Activated T-helper 2 cell treated with anti-CD3 and anti-CD28 coated beads, Interferon-gamma antibody, Interleukin-2, Interleukin-4, amounts not matched to agents 10 μg/mL and 5 μg/mL and 100 μg/mL, durations not matched to agents 14 hours and 24 hours and 36 hours (primary cell): Measurements from ENCODE around the gene ITSN1. TPM values are rescaled to one million over a fixed set of nuclear protein-coding genes. Genes with fewer than 3 reads are reported as not detected.

Experiments
- DNase-seq: peaks from one replicate; pipeline ENCODE4 v3.0.0; 2021; ENCODE audit warnings: low spot score
- H3K27ac Mint-ChIP-seq: one replicate; pipeline ENCODE4 v1.8.0; 2021; ENCODE audit warnings: mixed read lengths
- H3K27me3 Mint-ChIP-seq: one replicate; pipeline ENCODE4 v1.8.0; 2021; ENCODE audit warnings: low read depth, mixed read lengths
- H3K36me3 Mint-ChIP-seq: one replicate; pipeline ENCODE4 v1.8.0; 2021; ENCODE audit warnings: low read depth, mixed read lengths
- H3K4me1 Mint-ChIP-seq: one replicate; pipeline ENCODE4 v1.8.0; 2021; ENCODE audit warnings: low read depth, mixed read lengths
- H3K4me3 Mint-ChIP-seq: one replicate; pipeline ENCODE4 v1.8.0; 2021; ENCODE audit warnings: low read depth, mild to moderate bottlenecking, moderate library complexity, mixed read lengths
- H3K9me3 Mint-ChIP-seq: one replicate; pipeline ENCODE4 v1.8.0; 2021; ENCODE audit warnings: mixed read lengths
- intact Hi-C: fragments of 100-400 bp; cut with micrococcal nuclease; formaldehyde crosslinking; loops from one replicate; pipeline ENCODE4 v1.15.1; 2023
- total RNA-seq: library from RNA; stranded (reverse); gene quantifications from 2 replicates; pipeline ENCODE4 v1.2.3, GENCODE V29; 2022

The ITSN1 gene
- total RNA-seq, 1 donor from 2014 or later = 5.9 TPM

GRCh38 chr21:33884376-33885171 lies 242.3 kb downstream of the ITSN1 start:
- Mint-ChIP-seq H3K27ac (no peak overlapping the region), H3K9me3 (no peaks in the 10 kb centered on the region), H3K4me3 (no peak overlapping the region), H3K4me1 (no peaks in the 10 kb centered on the region), H3K36me3 (no peaks in the 10 kb centered on the region), H3K27me3 (peaks cover 5% of the 10 kb centered on the region)
- no peak for DNase-seq
- intact Hi-C loops = no loop called here

DNA sequence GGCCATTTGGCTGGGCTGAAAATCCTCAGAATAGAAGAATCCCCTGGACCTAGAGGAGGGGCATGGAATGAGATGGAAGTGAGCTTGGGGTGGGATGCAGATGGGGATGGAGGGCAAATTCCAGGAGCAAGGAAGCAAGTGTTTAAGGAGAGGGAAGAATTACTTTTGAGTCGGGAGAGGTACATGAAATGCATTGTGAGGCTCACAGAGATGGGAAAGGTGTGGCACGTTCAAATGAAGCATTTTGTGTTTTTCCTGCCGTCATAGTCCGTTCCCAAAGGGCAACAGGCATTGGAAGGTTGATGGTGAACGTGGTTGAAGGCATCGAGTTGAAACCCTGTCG lies 242.8 kb downstream of the ITSN1 start:
- no peaks in the 10 kb centered on the region for H3K4me1 Mint-ChIP-seq
- no peak overlapping the region for H3K4me3 Mint-ChIP-seq
- no peaks in the 10 kb centered on the region for H3K36me3 Mint-ChIP-seq
- H3K27ac Mint-ChIP-seq = no peak overlapping the region
- DNase-seq = no peak
- intact Hi-C loops = no loop called here
- H3K27me3 Mint-ChIP-seq = peaks cover 6% of the 10 kb centered on the region
- no peaks in the 10 kb centered on the region for H3K9me3 Mint-ChIP-seq

DNA sequence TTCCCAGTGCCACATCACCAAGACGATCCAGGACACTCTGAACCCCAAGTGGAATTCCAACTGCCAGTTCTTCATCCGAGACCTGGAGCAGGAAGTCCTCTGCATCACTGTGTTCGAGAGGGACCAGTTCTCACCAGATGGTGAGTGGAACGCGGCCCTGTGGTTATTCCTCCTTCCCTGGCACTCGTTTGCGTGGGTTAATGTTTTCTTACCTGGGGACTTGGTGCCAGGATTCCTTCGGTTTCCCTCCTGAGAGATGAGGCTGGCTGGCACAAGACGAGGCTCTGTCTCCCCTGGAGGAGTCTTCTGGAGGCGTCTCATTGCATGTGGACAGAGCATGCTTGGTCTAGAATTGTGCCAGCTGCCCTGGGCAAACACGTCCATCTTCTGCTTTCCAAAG lies 244.0 kb downstream of the ITSN1 start:
- Mint-ChIP-seq H3K27me3 (peaks cover 11% of the 10 kb centered on the region), H3K9me3 (no peaks in the 10 kb centered on the region), H3K27ac (no peak overlapping the region), H3K4me1 (no peaks in the 10 kb centered on the region), H3K4me3 (no peak overlapping the region), H3K36me3 (no peaks in the 10 kb centered on the region)
- intact Hi-C loops = no loop called here
- DNase-seq = no peak

DNA sequence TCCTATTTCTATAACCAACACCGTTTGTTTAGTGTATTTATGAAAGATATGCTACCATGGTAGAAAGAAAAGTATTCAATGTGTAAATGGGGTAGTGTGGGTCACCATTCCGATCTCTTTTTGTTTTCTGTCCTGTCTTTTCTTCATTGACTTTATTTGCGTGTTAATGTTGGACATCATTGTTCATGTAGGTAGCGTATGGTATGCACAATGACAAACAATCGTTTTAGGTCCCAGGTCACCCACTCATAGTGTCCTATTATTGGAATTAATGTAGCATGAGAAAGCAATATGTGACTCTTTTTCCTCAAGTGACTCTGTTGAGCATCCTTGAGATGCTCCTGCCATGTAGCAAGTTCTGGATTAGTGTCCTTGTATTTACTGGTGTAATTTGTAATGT lies 247.9 kb downstream of the ITSN1 start:
- Mint-ChIP-seq H3K4me1 (peaks cover 7% of the 10 kb centered on the region), H3K27ac (no peak overlapping the region), H3K36me3 (no peaks in the 10 kb centered on the region), H3K4me3 (no peak overlapping the region), H3K9me3 (no peaks in the 10 kb centered on the region), H3K27me3 (peaks cover 15% of the 10 kb centered on the region)
- intact Hi-C loops = no loop called here
- DNase-seq = no peak

DNA sequence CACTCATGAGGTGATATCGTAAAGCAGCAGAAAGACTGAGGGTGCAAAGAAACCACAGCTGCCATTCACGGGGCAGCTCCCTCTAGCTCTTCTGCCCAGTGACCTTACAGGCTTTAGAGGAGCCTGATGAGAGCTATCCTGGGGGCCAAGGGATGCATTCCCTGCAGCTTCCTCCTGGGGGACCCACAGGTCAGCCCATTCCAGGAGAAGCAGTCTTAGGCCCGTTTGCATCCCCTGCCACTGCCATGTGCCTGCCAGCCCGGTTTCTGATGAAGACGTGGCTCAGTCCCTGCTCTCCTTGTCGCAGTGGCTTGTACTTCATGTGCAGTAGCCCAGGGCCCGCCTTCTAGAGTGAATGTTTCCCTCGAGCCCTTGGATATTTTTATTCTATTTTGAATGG lies 250.6 kb downstream of the ITSN1 start:
- Mint-ChIP-seq H3K27ac (no peak overlapping the region), H3K9me3 (no peaks in the 10 kb centered on the region), H3K4me3 (no peak overlapping the region), H3K4me1 (peaks cover 12% of the 10 kb centered on the region), H3K36me3 (no peaks in the 10 kb centered on the region), H3K27me3 (peaks cover 18% of the 10 kb centered on the region)
- DNase-seq = no peak
- intact Hi-C loops = no loop called here

DNA sequence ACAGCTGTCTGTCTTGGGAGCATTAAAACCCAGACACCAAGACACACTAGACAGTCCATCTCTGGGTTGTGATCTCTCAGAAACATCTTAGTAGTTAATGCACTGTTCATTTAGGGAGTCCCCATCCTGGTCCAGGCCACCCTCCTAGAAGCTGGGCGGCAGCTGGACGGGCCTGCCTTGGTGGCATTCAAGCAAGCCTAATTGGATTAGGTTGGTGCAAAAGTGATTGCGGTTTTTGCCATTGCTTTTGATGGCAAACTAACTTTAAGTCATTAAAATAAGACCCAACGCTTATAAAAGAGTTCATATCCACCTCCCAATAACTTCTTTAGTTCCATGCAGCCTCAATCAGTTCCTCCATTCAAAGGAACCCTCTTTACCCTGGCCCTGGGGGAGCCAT lies 251.6 kb downstream of the ITSN1 start:
- Mint-ChIP-seq H3K4me1 (peaks cover 12% of the 10 kb centered on the region), H3K27ac (no peak overlapping the region), H3K36me3 (no peaks in the 10 kb centered on the region), H3K27me3 (peaks cover 18% of the 10 kb centered on the region), H3K4me3 (no peak overlapping the region), H3K9me3 (no peaks in the 10 kb centered on the region)
- DNase-seq = no peak
- intact Hi-C loops = no loop called here

- Mint-ChIP-seq H3K4me3 (peak overlapping the region; percentile 51), H3K27me3 (peaks cover 18% of the 10 kb centered on the region), H3K36me3 (peaks cover 3% of the 10 kb centered on the region), H3K9me3 (no peaks in the 10 kb centered on the region), H3K4me1 (peaks cover 13% of the 10 kb centered on the region), H3K27ac (no peak overlapping the region)
- DNase-seq = peak; percentile 39
- intact Hi-C loops = no loop called here
Observed at GRCh38 chr21:33894736-33895288, 252.5 kb downstream of the ITSN1 start.

DNA sequence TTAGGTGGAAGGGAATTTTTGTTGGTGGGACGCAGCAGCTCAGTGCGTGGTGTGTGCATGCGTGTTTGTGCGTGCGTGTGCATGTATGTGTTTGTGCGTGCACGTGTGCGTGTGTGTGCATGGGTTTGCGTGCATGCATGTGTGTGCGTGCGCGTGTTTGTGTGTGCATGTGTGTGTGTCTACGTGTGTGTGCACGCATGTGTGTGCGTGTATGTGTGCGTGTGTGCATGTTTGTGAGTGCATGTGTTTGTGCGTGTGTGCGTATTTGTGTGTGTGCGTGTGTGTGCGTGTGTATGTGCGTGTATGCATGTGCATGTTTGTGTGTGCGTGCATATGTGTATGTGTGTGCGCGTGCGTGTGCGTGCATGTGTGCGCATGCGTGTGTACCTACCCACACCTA lies 253.1 kb downstream of the ITSN1 start:
- Mint-ChIP-seq H3K4me3 (no peak overlapping the region), H3K27me3 (peaks cover 15% of the 10 kb centered on the region), H3K36me3 (peaks cover 8% of the 10 kb centered on the region), H3K9me3 (no peaks in the 10 kb centered on the region), H3K27ac (no peak overlapping the region), H3K4me1 (peaks cover 13% of the 10 kb centered on the region)
- no peak for DNase-seq
- intact Hi-C loops = no loop called here

GRCh38 chr21:33896691-33897090 lies 254.4 kb downstream of the ITSN1 start:
- Mint-ChIP-seq H3K9me3 (no peaks in the 10 kb centered on the region), H3K4me3 (no peak overlapping the region), H3K4me1 (peaks cover 19% of the 10 kb centered on the region), H3K36me3 (peaks cover 14% of the 10 kb centered on the region), H3K27me3 (peaks cover 12% of the 10 kb centered on the region), H3K27ac (no peak overlapping the region)
- intact Hi-C loops = no loop called here
- no peak for DNase-seq

DNA sequence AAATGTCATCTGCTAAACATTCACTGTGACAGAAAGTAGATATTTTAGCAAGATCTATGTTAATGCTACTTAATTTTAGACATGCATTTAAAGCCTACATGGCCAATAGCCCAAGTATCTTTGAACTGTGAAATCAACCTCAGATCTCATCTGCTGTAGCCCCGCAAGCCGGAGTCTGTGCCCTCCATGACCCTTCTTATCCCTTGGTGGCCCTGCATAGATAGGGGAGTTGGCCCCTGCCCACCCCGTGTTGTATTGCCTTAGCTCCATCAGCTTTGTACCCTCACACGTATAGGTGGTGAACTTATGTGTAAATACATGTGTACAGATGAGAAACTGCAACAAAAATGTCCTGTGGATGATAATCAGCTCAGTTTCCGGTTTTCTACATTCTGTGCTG lies 254.8 kb downstream of the ITSN1 start:
- H3K4me1 Mint-ChIP-seq = peaks cover 21% of the 10 kb centered on the region
- intact Hi-C loops = no loop called here
- H3K27me3 Mint-ChIP-seq = peaks cover 12% of the 10 kb centered on the region
- H3K27ac Mint-ChIP-seq = no peak overlapping the region
- no peak for DNase-seq
- H3K4me3 Mint-ChIP-seq = no peak overlapping the region
- H3K36me3 Mint-ChIP-seq = peaks cover 18% of the 10 kb centered on the region
- no peaks in the 10 kb centered on the region for H3K9me3 Mint-ChIP-seq

DNA sequence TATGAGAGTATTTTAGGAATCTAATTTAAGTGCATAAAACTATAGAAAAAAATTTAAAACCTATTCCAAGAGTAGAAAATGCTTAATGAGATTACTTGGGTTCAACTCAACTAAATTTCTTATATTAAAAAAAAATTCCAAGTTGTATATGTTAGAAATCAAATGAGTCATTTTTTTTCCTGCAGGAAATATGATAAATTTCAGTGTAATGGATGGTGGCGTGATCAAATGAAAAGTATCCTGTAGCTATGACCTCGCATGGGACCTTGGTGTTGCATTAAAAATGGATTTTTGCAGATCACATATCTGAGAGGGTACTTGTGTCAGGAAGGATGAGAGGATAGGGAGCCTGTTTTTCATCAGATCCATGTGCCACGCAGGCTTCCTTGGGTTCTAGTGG lies 255.4 kb downstream of the ITSN1 start:
- DNase-seq = no peak
- Mint-ChIP-seq H3K9me3 (no peaks in the 10 kb centered on the region), H3K27ac (no peak overlapping the region), H3K27me3 (peaks cover 12% of the 10 kb centered on the region), H3K4me3 (no peak overlapping the region), H3K36me3 (peaks cover 24% of the 10 kb centered on the region), H3K4me1 (peaks cover 24% of the 10 kb centered on the region)
- intact Hi-C loops = no loop called here

- no peak for DNase-seq
- H3K9me3 Mint-ChIP-seq = no peaks in the 10 kb centered on the region
- H3K36me3 Mint-ChIP-seq = peaks cover 33% of the 10 kb centered on the region
- peaks cover 24% of the 10 kb centered on the region for H3K4me1 Mint-ChIP-seq
- intact Hi-C loops = no loop called here
- H3K27me3 Mint-ChIP-seq = peaks cover 11% of the 10 kb centered on the region
- H3K27ac Mint-ChIP-seq = no peak overlapping the region
- no peak overlapping the region for H3K4me3 Mint-ChIP-seq
Observed at GRCh38 chr21:33898586-33898985, 256.3 kb downstream of the ITSN1 start.

GRCh38 chr21:33899199-33899598 lies 256.9 kb downstream of the ITSN1 start:
- H3K4me1 Mint-ChIP-seq = peaks cover 24% of the 10 kb centered on the region
- H3K27me3 Mint-ChIP-seq = peaks cover 10% of the 10 kb centered on the region
- intact Hi-C loops = no loop called here
- no peak overlapping the region for H3K27ac Mint-ChIP-seq
- H3K9me3 Mint-ChIP-seq = no peaks in the 10 kb centered on the region
- no peak overlapping the region for H3K4me3 Mint-ChIP-seq
- peaks cover 37% of the 10 kb centered on the region for H3K36me3 Mint-ChIP-seq
- DNase-seq = no peak
